Smooth muscle cell of the coronary artery (primary cell): ENCODE results near the gene ZKSCAN3. TPM values are rescaled to one million over a fixed set of nuclear protein-coding genes. Genes with fewer than 3 reads are reported as not detected.

ENCODE experiments used
- total RNA-seq: library from RNA; depleted of rRNA; stranded (reverse); fragments of >200 nt; gene quantifications from 2 replicates; pipeline ENCODE4 v1.2.3, GENCODE V29; 2014; ENCODE audit warnings: low replicate concordance

The ZKSCAN3 gene
- total RNA-seq, result 4.6 and 5.2 TPM in 2 replicates

GRCh38 chr6:28349892-28350737 is at the start of gene ZKSCAN3:
ZKSCAN3 (plus strand) TSS chr6:28349947; CDS start chr6:28359587, 9,640 bp downstream.

DNA sequence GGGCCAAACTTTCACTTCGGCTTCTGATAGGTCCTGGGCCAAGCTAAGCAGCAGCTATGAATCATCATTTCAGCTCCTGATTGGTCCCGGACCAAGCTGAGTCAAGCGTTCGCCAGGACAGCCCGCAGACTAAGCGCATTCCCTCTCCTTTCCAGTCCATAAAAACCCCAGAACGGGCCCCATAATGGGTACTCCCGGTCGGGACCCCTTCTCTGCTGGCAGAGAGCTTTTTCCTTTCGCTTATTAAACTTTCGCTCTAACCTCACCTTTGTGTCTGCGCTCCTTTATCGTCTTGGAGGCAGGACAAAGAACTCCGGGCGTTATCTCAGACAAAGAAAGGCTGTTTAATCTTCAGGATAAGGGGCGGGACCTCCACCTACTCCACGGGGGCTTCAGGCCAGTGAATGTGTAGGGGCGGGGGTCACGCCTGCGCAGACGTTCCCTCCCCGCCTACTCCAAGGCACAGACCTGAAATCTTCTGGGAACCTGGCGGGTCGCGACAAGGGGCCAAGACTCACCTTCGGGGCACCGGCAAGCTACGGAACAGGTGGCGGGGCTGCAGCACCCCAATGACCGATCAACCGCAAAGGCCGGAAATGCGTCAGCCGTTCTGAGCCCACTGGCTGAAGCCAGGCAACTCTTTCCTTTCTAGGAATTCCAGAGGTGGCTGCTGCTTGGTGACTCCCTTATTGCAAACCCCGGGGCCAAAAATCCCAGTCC is 14.0 kb upstream of the ZKSCAN3 start, which contains the start of gene ZSCAN31:
ZSCAN31 (minus strand) TSS at position 585 of the 720 bp plus-strand sequence. CDS start 6,465 bp downstream, outside the sequence.

DNA sequence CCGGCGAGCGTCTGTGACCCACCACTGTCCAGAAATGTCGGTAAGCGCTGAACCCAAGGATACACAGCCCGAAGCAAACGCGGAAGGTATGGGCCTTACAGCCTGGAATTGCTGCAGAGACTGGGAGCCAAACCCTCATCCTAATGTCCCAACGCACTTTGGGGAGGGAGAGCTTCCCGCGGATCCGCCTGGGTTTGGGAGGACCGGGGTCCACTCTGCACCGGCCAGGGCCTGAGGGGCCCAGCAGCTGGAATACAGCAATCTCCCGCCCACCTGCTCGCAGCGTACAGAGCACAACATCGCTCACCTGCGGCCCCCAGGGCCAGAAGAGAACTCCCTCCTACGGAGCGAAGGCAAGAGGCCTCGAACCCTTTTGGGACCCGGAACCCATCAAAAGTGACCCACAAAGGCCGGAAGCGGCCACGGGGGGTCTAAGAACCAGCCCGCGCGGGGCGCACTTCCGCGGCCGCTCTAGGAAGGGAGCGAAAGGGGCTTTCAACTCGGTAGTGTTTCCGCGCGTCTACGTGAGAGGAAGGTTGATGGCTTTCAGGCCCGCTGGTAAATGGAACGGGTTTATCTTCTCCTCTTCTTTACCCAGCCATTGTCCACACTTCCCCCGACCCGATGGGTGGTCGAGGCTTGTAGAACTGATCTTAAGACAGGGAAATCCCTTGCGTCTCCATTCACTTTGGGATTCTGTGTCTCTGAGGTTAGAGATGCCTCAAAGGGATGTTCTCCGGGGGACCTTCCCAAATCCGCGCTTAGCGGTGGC is 49.8 kb downstream of the ZKSCAN3 start, which contains the start of gene ZSCAN12:
ZSCAN12 (minus strand) TSS at position 398 of the 772 bp plus-strand sequence. CDS start 1,342 bp downstream, outside the sequence.

Other genes with a start within 250 kb of the ZKSCAN3 start
- 0.82 and 2.7 TPM in 2 replicates for gene ZSCAN16, start 225.3 kb upstream of the ZKSCAN3 start, total RNA-seq
- gene ZKSCAN8, start 208.1 kb upstream of the ZKSCAN3 start, total RNA-seq, result 10.5 and 11.2 TPM in 2 replicates
- gene ZSCAN9, start 124.7 kb upstream of the ZKSCAN3 start, total RNA-seq, result 4.2 and 9.8 TPM in 2 replicates
- gene ZKSCAN4, start 97.7 kb upstream of the ZKSCAN3 start, total RNA-seq, result 3.7 and 5.3 TPM in 2 replicates
- gene NKAPL, start 90.7 kb upstream of the ZKSCAN3 start, total RNA-seq, result 0.75 and 1.4 TPM in 2 replicates
- gene ZSCAN26, start 82.8 kb upstream of the ZKSCAN3 start, total RNA-seq, result 11.5 and 12.0 TPM in 2 replicates
- 1.9 and 4.3 TPM in 2 replicates for gene PGBD1, start 68.4 kb upstream of the ZKSCAN3 start, total RNA-seq
- gene ZSCAN31, start 13.8 kb upstream of the ZKSCAN3 start, total RNA-seq, result 16.8 and 21.2 TPM in 2 replicates
- 3.2 and 3.8 TPM in 2 replicates for gene ZSCAN12, start 49.8 kb downstream of the ZKSCAN3 start, total RNA-seq
- 0.94 and 2.4 TPM in 2 replicates for gene ZSCAN23, start 93.5 kb downstream of the ZKSCAN3 start, total RNA-seq
- gene GPX6, start 165.8 kb downstream of the ZKSCAN3 start, total RNA-seq, result not detected in 2 replicates
- not detected in 2 replicates for gene GPX5, start 175.9 kb downstream of the ZKSCAN3 start, total RNA-seq